Fibroblast of mammary gland (primary cell): ENCODE results near the gene NAA38.

Experiments used
- DNase-seq: peaks from one replicate; pipeline ENCODE4 v3.0.0-alpha.2; 2010; ENCODE audit warnings: low read depth
- H3K4me3 ChIP-seq: 2 replicates; pipeline ENCODE4 v1.5.1; 2011; ENCODE audit warnings: low read depth, mild to moderate bottlenecking, low read length, moderate library complexity; ENCODE audit not compliant: control insufficient read depth
- TF ChIP-seq, protein P1 (sequence below): conservative IDR thresholded peaks from 2 replicates; pipeline ENCODE4 v1.5.1; 2011; ENCODE audit warnings: low read depth, low read length, inconsistent platforms; ENCODE audit not compliant: control insufficient read depth, insufficient read depth

Gene NAA38

GRCh38 chr17:7893187-7893880, 36.0 kb upstream of the NAA38 start:
- TF ChIP-seq, protein P1, sequence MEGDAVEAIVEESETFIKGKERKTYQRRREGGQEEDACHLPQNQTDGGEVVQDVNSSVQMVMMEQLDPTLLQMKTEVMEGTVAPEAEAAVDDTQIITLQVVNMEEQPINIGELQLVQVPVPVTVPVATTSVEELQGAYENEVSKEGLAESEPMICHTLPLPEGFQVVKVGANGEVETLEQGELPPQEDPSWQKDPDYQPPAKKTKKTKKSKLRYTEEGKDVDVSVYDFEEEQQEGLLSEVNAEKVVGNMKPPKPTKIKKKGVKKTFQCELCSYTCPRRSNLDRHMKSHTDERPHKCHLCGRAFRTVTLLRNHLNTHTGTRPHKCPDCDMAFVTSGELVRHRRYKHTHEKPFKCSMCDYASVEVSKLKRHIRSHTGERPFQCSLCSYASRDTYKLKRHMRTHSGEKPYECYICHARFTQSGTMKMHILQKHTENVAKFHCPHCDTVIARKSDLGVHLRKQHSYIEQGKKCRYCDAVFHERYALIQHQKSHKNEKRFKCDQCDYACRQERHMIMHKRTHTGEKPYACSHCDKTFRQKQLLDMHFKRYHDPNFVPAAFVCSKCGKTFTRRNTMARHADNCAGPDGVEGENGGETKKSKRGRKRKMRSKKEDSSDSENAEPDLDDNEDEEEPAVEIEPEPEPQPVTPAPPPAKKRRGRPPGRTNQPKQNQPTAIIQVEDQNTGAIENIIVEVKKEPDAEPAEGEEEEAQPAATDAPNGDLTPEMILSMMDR: no peak
- DNase-seq: no peak
- no peak overlapping the region for H3K4me3 ChIP-seq

DNA sequence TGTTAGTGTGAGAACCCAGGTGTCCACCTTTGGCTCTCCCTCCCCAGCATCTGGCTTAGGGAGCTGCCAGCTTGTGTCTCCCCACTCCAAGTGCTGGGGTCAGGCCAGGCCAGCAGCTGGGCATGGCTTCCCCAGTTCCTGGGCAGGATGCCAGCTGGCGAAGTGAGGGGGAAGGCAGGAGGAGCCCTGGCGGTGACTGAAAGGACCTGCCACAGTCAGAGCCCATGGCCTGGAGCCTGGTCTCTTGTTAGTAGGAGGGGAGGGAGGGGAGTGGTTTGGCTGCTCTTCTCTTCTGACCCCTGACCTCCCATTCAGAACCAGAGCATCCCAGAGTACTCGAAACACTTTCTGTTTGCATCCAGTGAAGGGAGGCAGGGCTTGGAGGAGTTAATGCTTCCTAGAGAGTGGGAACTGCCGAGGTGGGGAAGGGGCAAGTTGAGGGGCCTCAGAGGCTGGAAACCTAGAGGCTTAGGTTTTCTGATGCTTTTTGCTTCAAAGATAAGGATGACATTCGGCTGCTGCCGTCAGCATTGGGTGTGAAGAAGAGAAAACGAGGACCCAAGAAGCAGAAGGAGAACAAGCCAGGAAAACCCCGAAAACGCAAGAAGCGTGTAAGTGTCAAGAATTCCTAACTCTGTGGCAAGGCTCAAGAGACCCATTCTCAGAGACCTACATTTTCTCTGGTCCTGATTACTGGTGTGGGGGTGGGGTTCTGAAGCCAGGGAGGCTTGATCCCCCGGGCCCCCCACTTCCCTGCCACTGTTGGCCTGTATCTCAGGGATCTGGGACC, 32.0 kb upstream of the NAA38 start:
- TF ChIP-seq, protein P1: peak; percentile 48
- peak overlapping the region; percentile 21 for H3K4me3 ChIP-seq
- peak; percentile 96 for DNase-seq

- TF ChIP-seq, protein P1: no peak
- DNase-seq: no peak
- peak within 1 kb of the TSS; percentile 44 for H3K4me3 ChIP-seq
These were observed 31.0 kb upstream of the NAA38 start, which contains the start of gene CHD3 for GRCh38 chr17:7888184-7888920. TSS of gene CHD3 (plus strand) at chr17:7888789. CDS start at chr17:7889001, 212 bp downstream.

- H3K4me3 ChIP-seq: peak overlapping the region; percentile 75
- TF ChIP-seq, protein P1: no peak
- DNase-seq: peak; percentile 95
These were observed 30.3 kb upstream of the NAA38 start for GRCh38 chr17:7887482-7888183.

- no peak for DNase-seq
- peak overlapping the region; percentile 75 for H3K4me3 ChIP-seq
- TF ChIP-seq, protein P1: no peak
These were observed 29.7 kb upstream of the NAA38 start for GRCh38 chr17:7887038-7887481.

DNA sequence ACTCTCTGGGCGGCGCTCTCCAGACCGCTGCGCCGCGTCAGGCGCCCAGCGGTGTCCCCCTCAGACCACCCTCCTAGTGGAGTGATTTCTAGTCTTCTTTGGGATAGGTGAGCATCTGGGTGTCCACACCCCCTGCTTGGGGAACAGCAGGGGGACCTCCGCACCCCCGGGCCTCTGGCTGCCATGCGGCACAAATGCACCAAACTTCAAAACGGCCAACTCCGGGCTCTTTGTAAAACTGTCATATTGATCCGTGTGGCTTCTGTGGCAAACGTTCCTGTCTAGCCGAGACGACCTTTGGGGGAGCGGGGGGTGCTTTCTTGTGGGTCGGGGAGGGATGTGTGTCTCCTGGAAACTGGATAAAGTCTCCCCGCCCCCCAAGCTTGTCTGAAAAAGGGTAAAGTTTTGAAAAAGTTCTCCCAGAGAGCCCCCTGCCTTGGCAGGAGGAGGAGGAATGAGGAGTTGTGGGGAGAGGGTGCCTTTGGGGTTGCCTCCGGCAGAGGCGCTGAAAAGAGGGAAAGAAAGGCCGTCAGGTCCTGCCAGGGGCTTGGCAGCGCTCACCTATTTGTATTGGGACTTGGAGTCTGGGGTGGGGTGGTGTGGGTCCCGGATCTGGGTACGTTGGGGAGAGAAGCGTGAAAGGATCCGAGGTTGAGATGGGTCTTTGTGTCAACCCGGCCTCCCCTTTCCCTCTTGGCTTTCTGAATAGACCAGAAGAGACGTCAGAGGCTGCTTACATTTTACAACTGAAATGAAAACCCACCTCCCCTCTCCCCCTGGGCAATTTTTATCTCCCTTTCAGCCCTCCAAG, 29.1 kb upstream of the NAA38 start:
- no peak for DNase-seq
- TF ChIP-seq, protein P1: no peak
- peak overlapping the region; percentile 75 for H3K4me3 ChIP-seq
